ENCODE data around the gene UGDH. TPM values are rescaled to one million over a fixed set of nuclear protein-coding genes. Genes with fewer than 3 reads are reported as not detected.
"Not testable (repeated sequence)": the region's sequence is repeated elsewhere in the genome, so short reads cannot be mapped to it uniquely, and the experiment has no call there.

The UGDH gene
- total RNA-seq, 1 donor from 2014 or later = 110 TPM

DNA sequence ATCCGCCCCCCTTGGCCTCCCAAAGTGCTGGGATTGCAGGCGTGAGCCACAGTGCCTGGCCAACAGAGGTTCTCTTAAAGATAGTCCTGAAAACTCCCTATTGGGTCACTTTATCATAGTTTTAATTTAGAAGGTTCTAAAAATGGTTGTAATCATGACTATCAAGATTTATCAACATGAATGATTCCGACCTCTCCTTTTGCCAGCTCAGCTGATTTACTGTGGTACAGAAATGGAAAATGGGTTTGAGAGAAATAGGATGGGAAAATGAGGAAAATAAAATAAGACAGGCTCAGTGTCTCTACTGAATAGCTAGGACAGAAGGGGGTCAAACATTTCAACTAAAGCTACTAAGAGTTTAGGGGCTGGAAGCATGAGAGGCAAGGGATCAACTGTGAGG is 28.2 kb upstream of the UGDH start:
- no peaks in the 10 kb centered on the region for H3K27me3 Mint-ChIP-seq (ENCODE audit: low read depth)
- no peaks in the 10 kb centered on the region for H3K9me3 Mint-ChIP-seq
- H3K4me1 Mint-ChIP-seq = peaks cover 19% of the 10 kb centered on the region
- H3K36me3 Mint-ChIP-seq (ENCODE audit: low read depth) = no peaks in the 10 kb centered on the region
- no peak overlapping the region for H3K27ac Mint-ChIP-seq (ENCODE audit: unreplicated experiment)
- DNase-seq (ENCODE audit: low read depth, low spot score) = no peak
- TF ChIP-seq, protein P1, sequence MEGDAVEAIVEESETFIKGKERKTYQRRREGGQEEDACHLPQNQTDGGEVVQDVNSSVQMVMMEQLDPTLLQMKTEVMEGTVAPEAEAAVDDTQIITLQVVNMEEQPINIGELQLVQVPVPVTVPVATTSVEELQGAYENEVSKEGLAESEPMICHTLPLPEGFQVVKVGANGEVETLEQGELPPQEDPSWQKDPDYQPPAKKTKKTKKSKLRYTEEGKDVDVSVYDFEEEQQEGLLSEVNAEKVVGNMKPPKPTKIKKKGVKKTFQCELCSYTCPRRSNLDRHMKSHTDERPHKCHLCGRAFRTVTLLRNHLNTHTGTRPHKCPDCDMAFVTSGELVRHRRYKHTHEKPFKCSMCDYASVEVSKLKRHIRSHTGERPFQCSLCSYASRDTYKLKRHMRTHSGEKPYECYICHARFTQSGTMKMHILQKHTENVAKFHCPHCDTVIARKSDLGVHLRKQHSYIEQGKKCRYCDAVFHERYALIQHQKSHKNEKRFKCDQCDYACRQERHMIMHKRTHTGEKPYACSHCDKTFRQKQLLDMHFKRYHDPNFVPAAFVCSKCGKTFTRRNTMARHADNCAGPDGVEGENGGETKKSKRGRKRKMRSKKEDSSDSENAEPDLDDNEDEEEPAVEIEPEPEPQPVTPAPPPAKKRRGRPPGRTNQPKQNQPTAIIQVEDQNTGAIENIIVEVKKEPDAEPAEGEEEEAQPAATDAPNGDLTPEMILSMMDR (conservative IDR thresholded peaks at IDR 0.05) = no peak
- H3K4me3 Mint-ChIP-seq = no peak overlapping the region

DNA sequence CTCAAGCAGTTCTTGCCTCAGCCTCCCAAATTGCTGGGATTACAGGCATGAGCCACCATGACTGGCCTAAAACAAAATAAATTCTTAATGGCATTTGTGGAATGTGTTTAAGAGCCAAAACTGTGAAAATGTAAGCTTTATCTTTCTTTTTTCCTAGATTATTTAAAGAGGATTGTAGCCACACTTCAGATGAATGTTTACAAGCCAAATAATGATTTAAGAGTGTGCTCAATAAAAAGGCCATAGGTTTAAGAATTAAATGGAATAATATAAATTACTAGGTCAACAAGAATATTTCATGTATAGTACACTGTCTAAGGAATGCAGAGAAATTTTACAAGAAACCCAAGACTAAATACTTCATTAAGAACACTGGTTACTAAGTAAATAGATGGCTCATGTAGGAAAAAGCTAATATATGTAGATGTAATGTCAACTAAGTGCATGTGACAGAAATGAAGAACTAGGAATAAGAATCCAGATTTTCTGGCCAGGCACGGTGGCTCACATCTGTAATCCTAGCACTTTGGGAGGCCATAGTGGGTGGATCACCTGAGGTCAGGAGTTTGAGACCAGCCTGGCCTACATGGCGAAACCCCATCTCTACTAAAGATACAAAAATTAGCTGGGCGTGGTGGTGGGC is 21.3 kb upstream of the UGDH start:
- Mint-ChIP-seq H3K4me3 (no peak overlapping the region), H3K4me1 (peaks cover 4% of the 10 kb centered on the region), H3K27ac (ENCODE audit: unreplicated experiment) (no peak overlapping the region)

DNA sequence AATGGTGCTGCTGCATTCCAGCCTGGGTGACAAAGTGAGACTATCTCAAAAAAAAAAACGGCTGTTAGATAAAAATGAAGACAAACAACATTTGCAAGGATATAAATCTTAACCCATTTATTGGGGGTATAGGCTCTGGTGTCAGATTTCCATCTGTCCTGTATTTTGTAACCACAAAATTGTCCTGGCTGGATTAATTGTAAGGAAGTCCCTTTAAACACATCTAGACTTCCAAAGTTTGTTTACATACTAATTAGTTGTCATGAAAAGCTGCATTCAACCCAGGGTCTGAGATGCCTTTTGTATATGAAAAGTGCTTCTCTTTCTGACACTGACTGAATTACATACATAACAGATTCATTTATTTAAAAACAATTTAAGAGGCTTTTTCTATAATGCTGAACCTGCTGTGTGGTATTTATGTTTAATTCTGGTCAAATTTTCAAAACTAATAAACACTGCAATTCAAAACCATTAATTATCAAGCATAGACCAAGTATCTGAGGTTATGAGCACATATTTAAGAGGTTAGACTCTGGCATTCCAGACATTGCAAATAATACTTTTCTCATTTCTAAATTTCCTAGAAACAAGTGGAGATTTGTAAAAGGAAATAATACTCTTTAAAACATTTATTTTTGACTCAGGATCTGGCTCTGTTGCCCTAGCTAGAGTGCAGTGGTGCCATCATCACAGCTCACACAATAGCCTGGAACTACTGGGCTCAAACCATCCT is 17.5 kb upstream of the UGDH start:
- H3K27ac Mint-ChIP-seq (ENCODE audit: unreplicated experiment) = no peak overlapping the region
- H3K4me1 Mint-ChIP-seq = peaks cover 9% of the 10 kb centered on the region
- H3K27me3 Mint-ChIP-seq (ENCODE audit: low read depth) = no peaks in the 10 kb centered on the region
- peaks cover 6% of the 10 kb centered on the region for H3K36me3 Mint-ChIP-seq (ENCODE audit: low read depth)
- TF ChIP-seq, protein P1 (conservative IDR thresholded peaks at IDR 0.05) = no peak
- no peaks in the 10 kb centered on the region for H3K9me3 Mint-ChIP-seq
- no peak for DNase-seq (ENCODE audit: low read depth, low spot score)
- H3K4me3 Mint-ChIP-seq = no peak overlapping the region

More for the DNA sequence above, 21.3 kb upstream of the UGDH start:
- TF ChIP-seq, protein P1 (conservative IDR thresholded peaks at IDR 0.05) = no peak
- H3K36me3 Mint-ChIP-seq (ENCODE audit: low read depth) = peaks cover 3% of the 10 kb centered on the region
- H3K27me3 Mint-ChIP-seq (ENCODE audit: low read depth) = no peaks in the 10 kb centered on the region
- DNase-seq (ENCODE audit: low read depth, low spot score) = no peak
- no peaks in the 10 kb centered on the region for H3K9me3 Mint-ChIP-seq

DNA sequence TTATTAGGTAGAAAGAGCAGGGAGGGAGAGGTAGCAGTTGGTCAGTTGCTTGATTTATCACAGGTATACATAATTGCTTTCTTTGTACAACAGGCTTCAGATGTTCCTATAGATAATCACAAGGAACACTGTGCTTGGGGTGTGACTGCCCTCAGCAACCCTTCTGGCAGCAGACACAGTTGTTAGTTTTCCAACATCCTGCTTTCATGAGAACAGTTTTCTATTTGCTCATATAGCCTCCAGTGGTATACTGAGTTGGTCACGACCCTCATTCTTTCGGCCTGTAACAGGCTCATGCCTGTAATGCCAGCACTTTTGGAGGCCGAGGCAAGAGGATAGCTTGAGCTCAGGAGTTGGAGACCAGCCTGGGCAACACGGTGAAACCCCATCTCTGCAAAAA is 16.8 kb upstream of the UGDH start:
- not testable (repeated sequence) for H3K27ac Mint-ChIP-seq (ENCODE audit: unreplicated experiment); H3K36me3 Mint-ChIP-seq (ENCODE audit: low read depth); H3K27me3 Mint-ChIP-seq (ENCODE audit: low read depth); DNase-seq (ENCODE audit: low read depth, low spot score); H3K4me3 Mint-ChIP-seq; H3K9me3 Mint-ChIP-seq
- peaks cover 11% of the 10 kb centered on the region for H3K4me1 Mint-ChIP-seq

DNA sequence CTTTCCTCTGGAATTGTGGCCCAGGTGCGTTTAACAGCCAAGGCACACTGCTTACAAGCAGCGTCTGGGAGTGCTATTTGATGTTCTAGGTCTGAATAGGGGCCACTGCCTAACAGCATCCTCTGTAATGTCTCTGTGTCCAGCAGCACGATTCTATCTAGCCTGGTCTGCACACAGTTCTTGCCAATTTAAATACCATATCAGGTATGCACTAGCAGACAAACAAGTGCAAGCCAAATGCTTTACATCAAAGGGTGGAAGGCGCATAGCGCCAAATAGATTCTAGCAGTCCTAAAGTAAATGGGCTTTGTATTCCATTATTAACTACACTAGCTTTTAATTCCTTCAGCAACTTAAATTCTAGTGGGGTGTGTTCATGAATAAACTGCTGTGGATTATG is 15.8 kb upstream of the UGDH start:
- H3K27me3 Mint-ChIP-seq (ENCODE audit: low read depth) = no peaks in the 10 kb centered on the region

More for the DNA sequence above, 15.8 kb upstream of the UGDH start:
- Mint-ChIP-seq H3K36me3 (ENCODE audit: low read depth) (peaks cover 9% of the 10 kb centered on the region), H3K9me3 (no peaks in the 10 kb centered on the region), H3K27ac (ENCODE audit: unreplicated experiment) (no peak overlapping the region), H3K4me3 (no peak overlapping the region), H3K4me1 (peaks cover 13% of the 10 kb centered on the region)
- DNase-seq (ENCODE audit: low read depth, low spot score) = no peak
- TF ChIP-seq, protein P1 (conservative IDR thresholded peaks at IDR 0.05) = no peak

Data from neural crest cell (in vitro differentiated cells).